Heart left ventricle (tissue), 16 donors: ENCODE results near the gene TMEM239. TPM values are rescaled to one million over a fixed set of nuclear protein-coding genes. Genes with fewer than 3 reads are reported as not detected.

ENCODE experiments used
- ATAC-seq, 4 donors: fragments of 200-7000 bp; cut with Tn5 transposase; one replicate each; pipeline ENCODE4 v1.9.1; 2020 to 2022; ENCODE audit warnings: moderate library complexity in 4 of 4, mild to moderate bottlenecking in 3 of 4, moderate number of reproducible peaks in 1 of 4
- DNase-seq, 5 donors: peaks; one replicate each; pipeline ENCODE4 v3.0.0-alpha.2; 2020
- H3K27ac ChIP-seq, 12 donors: fragments of 200-600 bp; sonication (generic) in 4 of 12; one replicate each; pipeline versions ENCODE4 v1.5.0 to v1.8.0; 2016 to 2022; ENCODE audit warnings: mild to moderate bottlenecking in 2 of 12
- H3K27me3 ChIP-seq, 9 donors: fragments of 200-600 bp; sonication (generic) in 2 of 9; one replicate each; pipeline versions ENCODE4 v1.5.1 to v1.8.0; 2016 to 2022; ENCODE audit warnings: mild to moderate bottlenecking in 3 of 9
- H3K36me3 ChIP-seq, 9 donors: fragments of 200-600 bp; sonication (generic) in 2 of 9; one replicate each; pipeline versions ENCODE4 v1.5.0 to v1.8.0; 2018 to 2022; ENCODE audit warnings: mild to moderate bottlenecking in 2 of 9
- H3K4me1 ChIP-seq, 12 donors: fragments of 200-600 bp; sonication (generic) in 4 of 12; one replicate each; pipeline versions ENCODE4 v1.5.0 to v1.8.0; 2016 to 2022; ENCODE audit warnings: mild to moderate bottlenecking in 3 of 12
- H3K4me3 ChIP-seq, 12 donors: fragments of 200-600 bp; sonication (generic) in 4 of 12; one replicate each; pipeline versions ENCODE4 v1.5.0 to v1.8.0; 2017 to 2022; ENCODE audit warnings: mild to moderate bottlenecking in 9 of 12, moderate library complexity in 4 of 12
- H3K9me3 ChIP-seq, 12 donors: fragments of 200-600 bp; sonication (generic) in 4 of 12; one replicate each; pipeline versions ENCODE4 v1.5.0 to v1.8.0; 2016 to 2022; ENCODE audit warnings: mild to moderate bottlenecking in 1 of 12
- POLR2A ChIP-seq, 2 donors: fragments of 450-650 bp; IDR thresholded peaks; one replicate each; pipeline ENCODE4 v1.6.1; 2017; ENCODE audit warnings: antibody characterized with exemption in 2 of 2, mild to moderate bottlenecking in 2 of 2, moderate library complexity in 2 of 2
- WGBS, 4 donors: extraction: QIAGEN DNeasy Blood & Tissue Kit in 2 of 4; methylation state at CpG; one replicate each; pipeline versions ENCODE4 v1.1.5 to v1.1.7; 2013 to 2018; 5-methylcytosine and 5-hydroxymethylcytosine counted together
- intact Hi-C, 10 donors: fragments of 100-400 bp; cut with DNase I; formaldehyde crosslinking; loops; one replicate each; pipeline versions ENCODE4 v1.11.1 to v1.14.2; 2022
- polyA plus RNA-seq, 2 donors: library from polyadenylated mRNA; stranded (reverse); fragments of 200-250 nt; gene quantifications; one replicate each; pipeline ENCODE4 v1.2.3, GENCODE V29; 2013
- total RNA-seq, 9 donors: library from RNA; depleted of rRNA in 2 of 9; stranded (reverse); fragments of >200 nt in 2 of 9; fragmentation: NEBNext Ultra II Directional in 3 of 9; extraction: Animal tissue kit (Norgen Biotek cat#: 25700) in 3 of 9; gene quantifications; one replicate each; pipeline versions ENCODE4 v1.1.0 to v1.2.4, GENCODE V29; 2016 to 2023
- TF ChIP-seq, protein P1 (sequence below), 12 donors: fragments of 200-600 bp; sonication (generic) in 4 of 12; IDR thresholded peaks; one replicate each; pipeline versions ENCODE4 v1.5.0 to v1.8.0; 2018 to 2022; ENCODE audit warnings: antibody characterized with exemption in 12 of 12, mild to moderate bottlenecking in 5 of 12
- donor health status: ischemic (EF 13 %, LVEDD 7.1; RV severe dilation, severe dysfunction).
- donor health status: healthy with polysubstance abuse.
- donor health status: DM: no; HTN: yes; CAD: no.
- donor health status: DM: no; HTN: no; CAD: no.
- donor health status: ischemic (EF 25% LVEDD 6.9; RV normal size, moderate dysfunction).
- donor health status: ischemic (EF 25% LVEDD 5.7; RV mildly dilated, moderate dysfunction).
- donor health status: healthy.
- donor health status: DM: yes; HTN: yes; CAD: no.
- donor health status: ischemic (EF 35%, LVEDD 5.7; RV mildly dilated, moderate dysfunction).
- donor health status: nonischemic (EF 11% LVEDD 7.7; RV severe dilation, severe dysfunction).
- donor health status: DM: yes; HTN: yes; CAD: no.
- donor health status: PGD.
- donor health status: ischemic (EF 29% LVEDD 5.4; RV normal size, mild dysfunction).
- donor health status: nonischemic (EF 23%, LVEDD 6.1; RV moderate dilation, normal function).

Gene TMEM239
- total and polyA plus RNA-seq, 11 donors = not detected

DNA sequence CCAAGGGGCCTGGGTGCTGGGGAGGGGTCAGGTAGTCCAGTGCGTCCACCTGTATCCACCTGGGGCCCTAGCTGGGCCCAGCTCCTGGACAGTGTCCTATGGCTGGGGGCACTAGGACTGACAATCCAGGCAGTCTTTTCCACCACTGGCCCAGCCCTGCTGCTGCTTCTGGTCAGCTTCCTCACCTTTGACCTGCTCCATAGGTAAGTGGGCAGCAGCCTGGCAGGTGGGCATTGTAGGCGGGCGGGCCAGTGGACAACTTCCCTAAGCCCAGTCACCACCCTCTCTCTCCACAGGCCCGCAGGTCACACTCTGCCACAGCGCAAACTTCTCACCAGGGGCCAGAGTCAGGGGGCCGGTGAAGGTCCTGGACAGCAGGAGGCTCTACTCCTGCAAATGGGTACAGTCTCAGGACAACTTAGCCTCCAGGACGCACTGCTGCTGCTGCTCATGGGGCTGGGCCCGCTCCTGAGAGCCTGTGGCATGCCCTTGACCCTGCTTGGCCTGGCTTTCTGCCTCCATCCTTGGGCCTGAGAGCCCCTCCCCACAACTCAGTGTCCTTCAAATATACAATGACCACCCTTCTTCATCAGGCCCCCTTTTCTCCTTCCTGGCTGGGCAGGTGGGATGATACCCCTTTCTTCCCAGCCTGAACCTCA is 793 bp upstream of the TMEM239 start:
- Histone ChIP-seq H3K27ac (peak overlapping the region in 1 of 12 donors; percentile 49), H3K27me3 (peaks cover under 1 to 38% (median 7%) of the 10 kb centered on the region in 9 donors), H3K36me3 (no peaks in the 10 kb centered on the region), H3K9me3 (peaks cover 0 to 18% (median 7%) of the 10 kb centered on the region in 12 donors), H3K4me3 (no peak overlapping the region), H3K4me1 (peaks cover 0 to 9% (median 0%) of the 10 kb centered on the region in 12 donors)
- ATAC-seq (no peak), DNase-seq (no peak)
- no peak for TF ChIP-seq POLR2A (IDR thresholded peaks at IDR 0.05)
- TF ChIP-seq, protein P1, sequence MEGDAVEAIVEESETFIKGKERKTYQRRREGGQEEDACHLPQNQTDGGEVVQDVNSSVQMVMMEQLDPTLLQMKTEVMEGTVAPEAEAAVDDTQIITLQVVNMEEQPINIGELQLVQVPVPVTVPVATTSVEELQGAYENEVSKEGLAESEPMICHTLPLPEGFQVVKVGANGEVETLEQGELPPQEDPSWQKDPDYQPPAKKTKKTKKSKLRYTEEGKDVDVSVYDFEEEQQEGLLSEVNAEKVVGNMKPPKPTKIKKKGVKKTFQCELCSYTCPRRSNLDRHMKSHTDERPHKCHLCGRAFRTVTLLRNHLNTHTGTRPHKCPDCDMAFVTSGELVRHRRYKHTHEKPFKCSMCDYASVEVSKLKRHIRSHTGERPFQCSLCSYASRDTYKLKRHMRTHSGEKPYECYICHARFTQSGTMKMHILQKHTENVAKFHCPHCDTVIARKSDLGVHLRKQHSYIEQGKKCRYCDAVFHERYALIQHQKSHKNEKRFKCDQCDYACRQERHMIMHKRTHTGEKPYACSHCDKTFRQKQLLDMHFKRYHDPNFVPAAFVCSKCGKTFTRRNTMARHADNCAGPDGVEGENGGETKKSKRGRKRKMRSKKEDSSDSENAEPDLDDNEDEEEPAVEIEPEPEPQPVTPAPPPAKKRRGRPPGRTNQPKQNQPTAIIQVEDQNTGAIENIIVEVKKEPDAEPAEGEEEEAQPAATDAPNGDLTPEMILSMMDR (IDR thresholded peaks at IDR 0.05) = no peak
- 87 to 96% (median 92%) methylated on average over 7 to 8 of the region's 8 CpGs for WGBS, 4 donors
- intact Hi-C loops = no loop called here

DNA sequence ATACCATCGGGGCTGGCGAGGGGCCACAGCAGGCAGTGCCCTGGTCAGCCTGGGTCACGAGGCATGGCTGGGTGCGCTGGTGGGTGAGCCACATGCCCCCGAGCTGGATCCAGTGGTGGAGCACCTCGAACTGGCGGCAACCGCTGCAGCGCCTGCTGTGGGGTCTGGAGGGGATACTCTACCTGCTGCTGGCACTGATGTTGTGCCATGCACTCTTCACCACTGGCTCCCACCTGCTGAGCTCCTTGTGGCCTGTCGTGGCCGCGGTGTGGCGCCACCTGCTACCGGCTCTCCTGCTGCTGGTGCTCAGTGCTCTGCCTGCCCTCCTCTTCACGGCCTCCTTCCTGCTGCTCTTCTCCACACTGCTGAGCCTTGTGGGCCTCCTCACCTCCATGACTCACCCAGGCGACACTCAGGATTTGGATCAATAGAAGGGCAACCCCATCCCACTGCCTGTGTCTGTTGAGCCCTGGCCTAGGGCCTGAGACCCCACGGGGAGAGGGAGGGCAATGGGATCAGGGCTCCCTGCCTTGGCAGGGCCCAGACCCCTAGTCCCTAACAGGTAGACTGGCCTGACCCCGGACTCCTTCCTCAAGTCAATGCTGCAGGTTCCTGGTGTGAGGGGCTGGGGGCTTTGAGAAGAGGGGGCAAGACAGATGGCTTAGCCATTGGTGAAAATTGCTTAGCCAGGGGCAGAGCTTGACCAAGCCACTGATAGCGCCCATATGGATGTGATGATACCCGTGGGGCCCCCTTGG is 598 bp downstream of the TMEM239 start:
- peaks cover 0 to 17% (median 0%) of the 10 kb centered on the region in 12 donors for H3K4me1 ChIP-seq
- peaks cover 6 to 39% (median 21%) of the 10 kb centered on the region in 9 donors for H3K27me3 ChIP-seq
- H3K4me3 ChIP-seq = no peak overlapping the region
- H3K27ac ChIP-seq = no peak overlapping the region
- H3K9me3 ChIP-seq = peaks cover 0 to 9% (median 6%) of the 10 kb centered on the region in 12 donors
- TF ChIP-seq, protein P1 (IDR thresholded peaks at IDR 0.05) = no peak
- no peak for TF ChIP-seq POLR2A (IDR thresholded peaks at IDR 0.05)
- intact Hi-C loops = no loop called here
- no peak for ATAC-seq
- H3K36me3 ChIP-seq = no peaks in the 10 kb centered on the region
- DNase-seq = no peak
- WGBS, 4 donors = 73 to 81% (median 77%) methylated on average over 13 to 20 of the region's 20 CpGs

DNA sequence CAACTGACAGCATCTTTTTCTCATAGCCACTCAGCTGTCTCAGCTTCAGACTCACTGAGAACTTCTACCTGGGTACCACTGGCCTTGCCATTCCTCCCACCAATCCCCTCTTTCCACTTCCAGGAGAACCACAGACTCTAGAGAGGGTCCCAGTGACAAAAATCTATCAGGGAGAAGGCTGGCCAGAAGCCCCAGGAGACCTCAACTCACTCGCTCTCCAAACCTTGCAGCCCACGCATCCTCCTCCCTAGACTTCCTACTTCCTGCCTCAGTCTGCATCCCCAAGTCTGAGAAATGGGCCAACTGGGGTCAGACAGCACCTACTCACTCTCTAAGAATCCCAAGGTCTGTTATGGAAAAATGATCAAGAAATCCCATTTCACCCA is 1.2 kb downstream of the TMEM239 start:
- ATAC-seq (no peak), DNase-seq (no peak)
- Histone ChIP-seq H3K9me3 (peaks cover 0 to 4% (median under 1%) of the 10 kb centered on the region in 12 donors), H3K4me1 (peaks cover 0 to 20% (median 0%) of the 10 kb centered on the region in 12 donors), H3K27me3 (peaks cover 6 to 39% (median 26%) of the 10 kb centered on the region in 9 donors), H3K36me3 (no peaks in the 10 kb centered on the region), H3K4me3 (no peak overlapping the region), H3K27ac (no peak overlapping the region)
- WGBS, 4 donors = 71 to 86% (median 74%) methylated on average over 2 of the region's 2 CpGs
- TF ChIP-seq, protein P1 (IDR thresholded peaks at IDR 0.05) = no peak
- TF ChIP-seq POLR2A (IDR thresholded peaks at IDR 0.05) = no peak
- intact Hi-C loops = no loop called here

GRCh38 chr20:2817891-2818595 is 1.9 kb downstream of the TMEM239 start:
- H3K27ac ChIP-seq = no peak overlapping the region
- TF ChIP-seq, protein P1 (IDR thresholded peaks at IDR 0.05) = no peak
- no peak for TF ChIP-seq POLR2A (IDR thresholded peaks at IDR 0.05)
- intact Hi-C loops = no loop called here
- peak in 1 of 5 donors; percentile 43 for DNase-seq
- H3K4me1 ChIP-seq = peaks cover 0 to 20% (median 0%) of the 10 kb centered on the region in 12 donors
- ATAC-seq = peak in 1 of 4 donors; percentile 50
- 81 to 86% (median 82%) methylated on average over 6 to 7 of the region's 7 CpGs for WGBS, 4 donors
- H3K27me3 ChIP-seq = peaks cover 6 to 37% (median 25%) of the 10 kb centered on the region in 9 donors
- H3K36me3 ChIP-seq = no peaks in the 10 kb centered on the region
- no peak overlapping the region for H3K4me3 ChIP-seq
- H3K9me3 ChIP-seq = no peaks in the 10 kb centered on the region
